T-helper 9 cell (primary cell): Measurements from ENCODE around the gene PPBP.

Experiments used
- DNase-seq: peaks from one replicate; pipeline ENCODE4 v3.0.0-alpha.2; 2020
- total RNA-seq, 2 donors: gene quantifications; one replicate each; lab custom pipeline; 2026; lab: John Stamatoyannopoulos, UW

Gene PPBP, protein sequence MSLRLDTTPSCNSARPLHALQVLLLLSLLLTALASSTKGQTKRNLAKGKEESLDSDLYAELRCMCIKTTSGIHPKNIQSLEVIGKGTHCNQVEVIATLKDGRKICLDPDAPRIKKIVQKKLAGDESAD
- 0 reads per million in 2 donors for total RNA-seq

DNA sequence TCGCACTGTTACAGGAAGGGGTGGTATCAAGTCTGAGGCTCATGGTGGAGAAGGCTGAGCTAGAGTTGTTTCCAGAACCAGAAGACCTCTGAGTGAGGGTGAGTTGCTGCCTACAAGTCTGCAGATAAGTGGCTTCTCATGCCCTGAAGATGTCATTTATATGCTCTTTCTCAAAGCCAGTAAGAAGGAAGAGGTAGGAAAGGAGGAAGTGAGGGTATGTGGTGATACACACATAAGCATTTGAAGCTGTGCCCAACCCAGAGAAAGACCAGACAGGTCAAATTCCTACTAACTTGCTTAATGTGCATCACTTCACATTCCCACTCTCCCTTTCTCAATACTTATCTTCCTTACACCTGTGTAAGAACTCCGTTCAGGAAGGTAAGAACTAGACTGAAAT, at the start of gene PPBP:
Gene PPBP, minus strand, starts transcription at position 130 of the 400 bp plus-strand sequence. Its CDS starts 87 bp downstream, at position 43.
- no peak for DNase-seq

DNA sequence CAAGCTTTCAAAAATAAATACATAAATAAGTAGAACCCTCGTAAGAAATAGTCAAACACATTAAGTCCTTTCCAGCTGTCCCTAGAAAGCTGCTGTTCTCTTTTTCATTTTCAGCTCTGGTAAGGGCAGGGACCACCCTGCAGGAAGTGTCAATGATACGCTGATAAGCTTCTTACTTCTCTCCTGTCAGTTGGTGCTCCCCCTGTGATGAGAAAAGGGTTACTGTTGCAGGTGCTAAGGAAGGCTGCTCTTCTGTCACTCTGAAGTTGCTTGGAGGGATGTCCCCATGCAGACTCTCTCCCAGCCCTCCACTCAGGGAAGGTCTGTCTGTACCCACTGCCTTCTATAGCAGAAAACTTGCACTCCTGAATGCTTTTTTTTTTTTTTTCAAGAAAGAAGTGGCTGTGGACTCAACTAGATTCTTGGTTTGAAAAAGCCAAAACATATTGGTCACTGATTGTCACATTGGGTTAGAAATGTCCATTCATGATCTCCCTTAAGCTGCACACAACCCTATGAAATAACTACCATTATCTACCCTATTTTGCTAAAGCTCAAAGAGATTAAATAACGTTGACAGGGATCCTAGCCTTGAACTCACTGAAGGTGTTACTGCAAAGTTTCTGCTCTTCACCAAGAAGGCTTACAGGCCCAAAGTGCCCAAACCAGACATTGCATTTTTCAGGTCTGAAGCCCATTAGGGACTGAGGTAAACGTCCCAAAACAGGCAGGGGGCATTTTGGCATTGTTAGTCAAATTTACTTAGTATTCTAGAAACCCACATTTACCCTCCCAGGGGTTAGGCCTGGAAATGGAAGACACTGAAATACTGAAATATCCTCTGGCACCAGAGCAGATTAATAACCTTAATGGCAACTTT, 49.3 kb upstream of the PPBP start:
- no peak for DNase-seq

DNA sequence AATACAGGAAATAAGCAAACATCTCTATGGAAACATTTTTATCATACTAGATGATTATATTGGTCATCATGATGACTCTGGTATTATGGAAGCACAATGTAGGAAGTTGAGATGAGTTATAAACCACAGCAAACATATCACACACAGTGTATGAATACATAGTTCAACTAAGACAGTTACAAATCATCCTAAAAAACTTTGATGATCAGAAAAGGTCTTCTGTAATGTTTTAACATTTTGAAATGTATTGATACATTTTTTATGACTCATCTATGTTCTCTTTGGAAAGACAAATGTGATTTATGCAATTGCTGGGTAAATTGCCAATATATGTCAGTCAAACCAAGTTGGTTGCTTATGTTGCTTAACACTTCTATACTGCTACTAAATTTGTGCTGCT, 45.7 kb upstream of the PPBP start:
- DNase-seq = no peak

DNA sequence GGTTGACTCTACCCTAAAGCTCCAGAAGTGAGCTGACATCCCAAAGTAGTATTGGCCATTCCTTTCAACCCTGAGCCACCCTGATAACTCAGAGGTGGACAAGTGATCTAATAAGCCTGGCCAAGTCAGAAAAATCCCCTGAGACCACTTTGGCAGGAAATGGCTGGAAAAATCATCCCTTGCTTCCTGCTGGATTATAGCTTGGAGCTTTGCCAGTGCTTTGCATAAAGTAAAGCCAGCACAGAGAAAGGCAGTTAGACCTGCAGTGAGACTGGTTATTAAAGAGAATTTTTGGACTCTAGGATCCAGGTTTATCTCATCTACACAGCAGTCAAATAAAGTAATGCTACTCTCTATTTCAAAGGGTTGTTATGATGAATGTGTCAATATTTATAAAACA, 44.1 kb upstream of the PPBP start:
- no peak for DNase-seq

DNA sequence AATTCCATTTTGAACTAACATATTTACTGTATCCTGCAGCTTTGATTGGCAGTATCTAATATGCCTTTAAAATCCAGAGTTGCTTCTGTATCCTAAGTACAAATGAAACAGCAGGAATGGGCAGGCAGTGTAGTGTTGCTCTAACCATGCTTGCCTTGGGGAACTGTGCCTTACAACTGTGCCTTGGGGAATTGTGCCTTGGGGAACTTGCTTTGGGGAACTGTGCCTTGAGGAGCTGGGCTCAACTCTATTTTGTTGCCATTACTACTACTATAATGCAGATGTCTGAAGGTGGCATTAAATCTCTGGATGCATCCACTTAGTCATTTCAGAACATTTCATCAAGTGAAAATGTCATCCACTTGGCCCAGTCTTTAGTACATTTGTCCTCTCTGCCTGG, 43.6 kb upstream of the PPBP start:
- no peak for DNase-seq

DNA sequence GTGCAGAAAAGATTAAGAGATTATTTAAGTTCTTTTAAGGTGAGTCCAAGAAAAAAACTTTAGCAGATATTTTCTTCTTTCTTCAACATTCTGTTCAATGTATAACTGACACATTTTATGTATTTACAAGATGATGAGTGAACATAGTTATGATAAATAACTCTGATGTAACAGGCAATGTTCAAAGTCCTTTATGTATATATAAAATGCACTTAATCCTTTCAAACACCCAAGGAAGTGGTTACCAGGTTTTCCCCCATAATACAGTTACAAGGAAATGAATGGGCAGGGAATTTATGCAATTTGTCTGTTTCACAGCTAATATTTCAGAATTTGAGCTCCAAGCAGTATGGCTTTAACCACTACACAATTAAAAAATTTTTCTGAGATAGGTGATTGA, 42.3 kb upstream of the PPBP start:
- no peak for DNase-seq

DNA sequence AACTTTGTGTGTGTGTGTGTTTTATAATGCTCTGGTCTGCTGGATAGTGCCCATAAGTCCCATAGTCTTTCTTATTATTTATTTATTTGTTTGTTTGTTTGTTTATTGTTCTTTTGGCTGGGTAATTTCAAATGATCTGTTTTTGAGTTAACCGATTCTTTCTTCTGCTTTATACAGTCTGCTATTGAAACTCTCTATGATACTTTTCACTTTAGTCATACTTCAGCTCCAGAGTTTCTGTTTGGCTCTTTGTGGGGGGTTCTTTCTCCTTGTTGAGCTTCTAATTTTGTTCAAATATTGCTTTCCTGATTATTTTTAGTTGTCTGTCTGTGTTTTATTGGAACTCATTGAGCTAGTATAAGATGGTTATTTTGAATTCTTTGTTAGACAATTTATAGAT, 40.5 kb upstream of the PPBP start:
- no peak for DNase-seq

DNA sequence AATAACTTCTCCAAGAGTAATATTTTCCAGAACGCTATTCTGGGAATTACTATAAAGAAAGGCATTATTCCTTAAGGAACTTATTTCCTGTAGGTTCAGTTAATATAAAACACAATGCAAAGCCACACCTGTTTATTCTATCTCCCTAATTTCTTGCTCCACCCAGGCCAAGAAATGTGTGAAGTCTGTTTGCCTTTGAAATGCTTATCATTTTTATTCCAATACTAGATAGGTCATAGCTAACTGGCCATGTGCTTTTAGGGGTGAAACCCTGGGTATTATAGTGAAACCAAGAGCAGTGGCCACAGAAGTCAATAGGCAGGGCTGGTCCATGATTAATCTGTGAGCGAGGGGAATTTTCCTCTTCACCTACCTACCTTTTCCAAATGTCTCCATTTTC, 35.7 kb upstream of the PPBP start:
- no peak for DNase-seq

DNA sequence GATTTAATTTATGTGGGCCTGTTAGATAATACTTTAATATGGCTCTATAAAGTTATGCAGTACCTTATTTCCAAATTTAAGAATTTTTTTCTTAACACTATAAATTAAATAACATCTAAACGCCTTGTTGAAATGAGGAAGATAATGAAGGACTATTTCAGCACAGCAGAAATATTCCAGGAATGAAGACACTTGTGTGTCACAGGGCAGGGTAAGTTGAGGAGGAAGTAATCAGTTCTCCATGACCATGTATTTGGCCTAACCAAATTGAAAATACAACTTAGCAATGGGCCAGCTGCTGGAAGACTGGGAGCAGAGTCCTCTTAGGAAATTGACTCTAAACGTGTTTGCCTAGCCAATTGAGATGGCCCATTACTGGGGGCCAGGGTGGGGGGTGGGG, 33.6 kb upstream of the PPBP start:
- no peak for DNase-seq

DNA sequence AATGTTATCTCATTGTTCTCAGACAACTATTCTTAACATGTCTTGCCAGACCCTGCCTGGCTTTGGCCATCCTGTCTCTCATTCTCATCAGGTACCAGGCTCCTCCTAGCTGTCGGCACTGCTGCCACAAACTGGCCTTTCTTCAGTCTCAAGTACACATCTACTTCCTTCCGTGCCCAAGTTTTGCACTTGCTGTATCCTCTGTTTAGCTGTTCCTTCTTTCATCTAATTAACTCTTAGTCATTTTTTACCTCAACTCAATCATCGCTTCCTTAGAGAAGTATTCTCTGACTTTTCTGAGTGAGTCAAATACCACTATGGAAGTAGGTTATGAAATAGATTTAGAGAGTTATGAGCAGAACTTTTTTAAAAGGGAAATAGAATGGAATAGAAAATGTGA, 30.8 kb upstream of the PPBP start:
- no peak for DNase-seq

DNA sequence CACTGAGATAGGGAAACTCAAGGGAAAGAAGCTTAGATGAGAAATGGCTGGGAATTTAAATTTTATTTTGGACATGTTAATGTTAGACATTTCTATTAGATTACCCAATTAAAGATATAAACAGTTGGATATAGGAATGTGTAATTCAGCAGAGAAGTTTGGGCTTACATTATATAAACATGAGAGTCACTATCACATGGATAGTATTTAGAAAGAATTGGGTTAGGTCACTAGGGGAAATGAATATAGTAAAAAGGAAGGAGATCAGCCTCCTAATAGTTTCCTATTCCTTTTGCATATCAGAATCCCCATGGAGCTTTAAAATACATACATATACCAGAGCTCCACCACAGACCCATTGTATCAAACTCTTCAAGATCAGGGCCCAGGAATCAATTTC, 30.1 kb upstream of the PPBP start:
- DNase-seq = no peak

DNA sequence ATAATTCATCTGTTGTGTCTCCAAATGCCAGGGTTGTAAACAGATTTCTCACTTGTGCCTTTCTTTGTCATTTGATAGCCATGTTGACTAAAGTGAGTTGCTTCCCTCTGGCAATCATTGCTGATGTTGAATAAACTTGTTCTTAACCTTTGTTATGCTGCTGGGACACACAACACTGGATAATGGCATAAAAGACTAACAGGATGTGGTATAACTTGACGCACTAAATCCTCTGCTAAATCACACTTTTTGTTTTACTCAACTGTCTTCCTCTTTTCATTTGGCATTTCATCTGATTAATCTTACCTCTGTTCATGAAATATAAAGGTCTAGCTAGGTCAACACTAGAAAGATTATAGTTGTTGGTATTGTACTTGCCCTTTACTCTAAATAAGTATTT, 28.1 kb upstream of the PPBP start:
- no peak for DNase-seq

DNA sequence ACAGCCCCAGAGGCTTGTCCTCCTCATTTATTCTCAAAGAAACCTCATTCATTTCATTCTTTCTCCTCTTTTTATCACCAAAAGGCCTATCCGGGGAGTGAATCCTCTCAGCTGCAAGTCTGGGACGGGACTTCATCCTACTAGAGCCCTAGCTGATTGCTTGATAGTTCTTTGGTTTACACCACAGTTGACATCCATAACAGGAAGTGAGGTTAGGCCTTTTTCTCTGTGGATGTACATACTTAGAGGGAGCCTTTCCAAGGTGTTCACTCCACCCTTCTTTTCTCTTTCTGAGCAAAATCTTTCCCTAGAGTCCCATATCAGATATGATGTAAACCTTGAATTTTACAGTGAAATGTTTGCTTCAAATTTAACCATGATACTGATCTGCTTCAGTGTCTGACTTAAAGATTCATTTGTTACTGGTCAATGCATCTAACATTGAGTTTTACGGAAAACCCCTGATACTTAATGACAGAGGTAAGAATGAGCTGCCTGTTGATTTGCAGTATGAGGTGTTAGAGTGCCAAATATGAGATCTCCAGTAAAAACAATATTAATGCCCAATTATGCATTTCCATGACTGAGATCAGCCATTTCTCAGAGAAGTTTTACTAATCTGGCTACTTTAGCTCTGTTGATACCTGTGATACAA, 27.3 kb upstream of the PPBP start:
- DNase-seq = no peak

DNA sequence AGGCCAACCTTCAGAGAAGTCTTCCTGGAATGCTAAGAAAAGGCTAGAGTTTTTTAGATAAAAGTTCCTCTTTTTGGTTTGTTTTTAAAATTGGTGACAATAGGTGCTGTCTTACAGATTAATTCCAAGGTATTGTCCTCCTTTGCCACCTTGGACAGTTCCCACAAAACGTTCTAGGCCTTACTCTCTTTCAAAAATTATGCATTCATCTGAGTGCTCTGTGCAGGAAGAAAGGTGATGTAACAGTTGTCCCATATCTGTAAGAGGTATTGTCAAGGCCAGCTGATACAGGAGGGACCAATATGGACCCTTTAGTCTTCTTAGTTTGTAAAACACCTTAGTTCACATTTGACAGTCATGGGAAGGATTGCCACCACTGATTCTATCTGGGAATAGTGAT, 26.3 kb upstream of the PPBP start:
- DNase-seq = no peak

DNA sequence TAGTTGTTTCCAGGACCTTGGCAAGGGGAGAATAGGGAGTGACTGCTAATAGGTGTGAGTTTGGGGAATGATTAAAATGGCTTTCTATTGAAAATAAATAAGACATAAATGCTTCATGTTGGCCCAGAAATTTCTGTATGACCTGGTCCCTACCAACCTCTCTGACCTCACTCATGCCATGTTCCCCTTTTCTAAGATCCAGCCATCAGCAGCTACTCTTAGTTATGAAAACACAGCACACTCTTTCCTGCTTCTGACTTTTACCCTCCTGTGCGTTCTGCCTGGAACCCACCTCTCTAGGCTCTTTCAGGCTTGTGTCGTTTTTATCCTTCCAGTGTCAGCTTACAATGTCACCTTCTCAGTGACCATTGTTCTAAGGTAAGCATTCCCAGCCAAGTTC, 25.3 kb upstream of the PPBP start:
- DNase-seq = no peak

DNA sequence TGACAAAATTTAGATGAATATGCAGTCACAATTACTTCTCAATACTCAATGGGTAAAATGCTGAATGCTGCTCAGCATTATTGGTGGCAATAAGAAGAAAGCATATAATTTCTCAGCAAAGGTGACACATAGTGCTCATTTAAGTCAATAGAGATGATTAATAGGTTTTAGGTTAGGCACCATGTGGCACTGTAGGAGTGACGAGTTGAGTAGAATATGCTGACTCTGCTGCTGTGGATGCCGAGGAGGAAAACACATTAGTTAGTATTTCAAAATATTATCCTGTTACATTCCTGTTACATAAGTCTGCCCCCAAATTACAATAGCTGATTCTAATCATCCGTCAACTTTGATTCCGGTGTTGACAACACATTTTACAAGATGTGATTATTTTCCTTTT, 24.1 kb upstream of the PPBP start:
- no peak for DNase-seq

DNA sequence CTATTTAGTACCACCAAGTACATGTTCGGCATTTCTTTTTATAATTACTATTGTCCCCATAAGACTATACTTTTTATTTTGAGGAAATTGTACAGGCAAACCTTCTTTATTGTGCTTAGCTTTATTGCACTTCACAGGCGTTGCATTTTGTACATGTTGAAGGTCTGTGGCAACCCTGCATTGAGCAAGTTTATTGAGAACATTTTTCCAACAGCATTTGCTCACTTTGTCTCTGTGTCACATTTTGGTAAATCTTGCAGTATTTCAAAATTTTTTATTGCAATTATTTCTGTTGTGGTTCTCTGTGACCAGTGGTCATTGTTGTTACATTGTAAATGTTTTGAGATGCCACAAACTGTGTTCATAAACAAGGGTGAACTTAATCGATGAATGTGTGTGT, 21.3 kb upstream of the PPBP start:
- no peak for DNase-seq

DNA sequence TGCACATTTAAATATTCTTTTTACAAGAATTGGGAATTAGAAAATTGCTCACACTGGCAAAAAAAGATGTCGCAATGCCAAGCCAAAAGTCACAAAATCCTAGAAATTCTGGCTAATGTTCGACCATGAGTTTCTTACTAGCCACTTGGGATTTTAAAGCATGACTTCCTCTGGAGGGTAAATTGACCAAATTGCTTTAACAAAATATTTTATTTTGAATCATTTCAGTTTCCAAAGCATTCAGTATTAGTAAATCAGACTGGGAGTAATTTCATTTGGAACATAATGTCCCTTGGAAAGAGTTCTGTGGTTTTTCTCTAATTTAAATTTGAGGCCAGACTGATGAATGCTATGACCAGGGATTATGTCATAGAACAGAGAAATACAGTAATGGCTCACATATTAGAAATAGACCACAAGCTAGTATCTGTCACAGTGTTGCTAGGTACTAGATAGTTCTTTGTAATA, 18.1 kb upstream of the PPBP start:
- no peak for DNase-seq

DNA sequence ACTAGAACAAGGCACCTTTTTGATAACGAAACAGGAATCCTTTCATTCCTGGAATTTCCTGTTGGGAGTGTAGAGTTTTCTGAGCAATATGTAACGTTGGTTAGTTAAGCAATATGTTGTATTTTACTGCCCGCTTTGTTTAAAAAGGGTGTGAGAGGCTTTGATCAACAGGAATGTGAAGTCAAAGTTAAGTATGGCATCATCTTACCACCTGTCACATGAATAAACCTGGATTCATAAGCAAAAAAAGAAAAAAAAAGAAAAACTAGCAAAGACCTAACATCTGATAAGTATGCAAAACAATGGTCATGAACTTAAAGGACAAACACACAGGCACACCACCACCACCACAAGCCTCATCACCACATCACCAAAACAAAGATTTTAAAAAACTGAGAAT, 17.5 kb upstream of the PPBP start:
- DNase-seq = no peak

DNA sequence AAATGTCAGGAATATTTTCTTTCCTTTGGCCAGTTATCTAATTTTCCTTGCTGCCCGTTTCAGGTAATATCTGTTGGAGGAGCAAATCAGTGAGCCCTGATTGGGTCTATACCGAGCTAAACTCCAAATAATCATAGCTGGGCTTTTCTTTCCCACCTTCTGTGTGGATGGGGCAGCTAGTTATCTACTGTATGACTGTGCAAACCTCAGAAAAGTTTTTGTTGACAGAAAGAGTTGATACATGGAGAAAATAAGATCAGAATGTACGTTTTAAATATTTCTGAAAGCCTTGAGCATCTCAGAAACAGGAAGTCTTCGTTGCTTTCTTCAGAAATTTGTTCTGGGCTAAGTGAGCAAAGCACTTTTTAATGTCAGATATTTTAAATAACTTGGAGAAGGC, 16.7 kb upstream of the PPBP start:
- DNase-seq = no peak

DNA sequence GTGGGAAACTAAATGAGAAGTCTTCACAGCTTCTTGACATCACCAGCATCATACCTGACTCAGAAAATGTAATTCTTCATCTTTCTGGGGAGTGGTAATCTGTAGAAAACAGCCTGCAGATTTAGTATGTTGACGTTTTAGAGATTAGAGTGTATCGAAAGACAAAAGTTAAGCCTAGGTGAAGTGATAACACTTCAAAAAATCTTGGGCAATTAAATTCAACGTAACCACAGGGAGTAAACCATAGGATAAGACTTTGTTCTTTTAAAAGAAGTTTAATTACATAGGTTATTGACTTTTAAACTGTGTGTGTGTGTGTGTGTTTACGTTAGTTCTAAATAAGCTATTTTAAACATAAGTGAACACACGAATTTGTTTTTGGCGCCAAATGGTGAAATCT, 12.3 kb upstream of the PPBP start:
- no peak for DNase-seq

DNA sequence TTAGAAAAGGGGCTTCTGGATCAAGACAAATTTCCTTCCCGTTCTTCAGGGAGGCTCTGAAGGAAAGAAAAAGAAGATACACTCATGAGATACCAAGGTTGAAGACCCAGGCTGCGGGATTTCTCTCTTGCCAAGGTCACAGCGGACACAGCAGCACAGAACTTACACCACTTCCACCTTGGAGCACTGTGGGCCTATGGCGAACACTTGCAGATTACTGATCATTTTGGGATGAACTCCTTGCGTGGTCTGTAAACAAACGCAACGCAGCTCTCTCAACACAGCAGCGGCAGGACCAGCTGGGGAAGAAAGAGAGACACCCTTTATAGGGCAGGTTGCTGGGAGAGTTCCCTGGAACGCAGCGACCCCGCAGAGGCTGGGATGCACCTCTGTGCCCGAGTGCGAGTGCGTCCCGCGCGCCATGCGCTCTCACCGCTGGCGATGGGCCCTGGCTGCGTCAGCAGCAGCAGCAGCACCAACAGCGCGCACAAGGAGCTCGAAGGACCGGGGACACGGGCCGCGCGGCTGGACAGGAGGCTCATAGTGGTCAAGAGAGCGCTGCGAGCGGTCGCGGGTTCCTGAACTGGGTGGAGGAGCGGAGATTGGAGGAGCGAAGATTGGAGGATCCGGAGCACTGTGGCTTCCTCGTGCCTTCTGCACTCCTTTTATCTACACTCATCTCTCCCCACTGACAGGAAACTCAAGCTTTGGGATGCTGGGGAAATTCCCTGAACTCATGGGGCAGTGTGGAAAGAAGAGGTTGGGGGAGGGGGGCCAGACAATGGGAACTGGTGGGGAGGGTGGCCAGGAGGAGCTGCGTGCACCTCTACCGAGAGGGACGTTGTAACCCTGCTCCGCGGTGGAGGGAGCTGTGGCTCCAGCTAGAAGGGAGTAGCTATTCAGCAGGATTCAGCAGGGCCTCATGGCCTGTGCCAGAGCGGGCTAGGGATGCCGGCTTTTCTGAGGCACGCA, 10.3 kb upstream of the PPBP start, which contains the start of gene CXCL5:
Gene CXCL5, minus strand, starts transcription at position 638 of the 972 bp plus-strand sequence. Its CDS starts 96 bp downstream, at position 542.
- no peak for DNase-seq

DNA sequence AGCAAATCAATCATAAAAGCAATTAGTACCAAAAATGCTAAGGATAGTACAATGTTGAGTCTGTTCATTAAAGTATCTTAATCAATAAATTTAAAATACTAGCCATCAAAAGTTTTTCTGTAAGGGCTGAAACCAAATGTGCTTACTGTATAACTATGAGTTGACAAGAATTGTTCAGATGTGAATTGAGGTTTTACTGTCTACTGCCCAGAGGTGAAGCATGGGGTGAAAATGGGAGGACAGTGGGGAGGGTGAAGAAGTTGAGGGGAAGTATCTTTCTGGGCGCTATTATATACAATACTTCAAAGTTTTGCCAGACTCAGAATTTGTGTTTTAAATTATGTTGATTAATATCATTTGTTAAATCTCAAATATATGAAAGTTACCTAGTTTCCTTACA, 4.1 kb upstream of the PPBP start:
- DNase-seq = no peak
